Measurements from ENCODE around the gene MST1R.

The MST1R gene

DNA sequence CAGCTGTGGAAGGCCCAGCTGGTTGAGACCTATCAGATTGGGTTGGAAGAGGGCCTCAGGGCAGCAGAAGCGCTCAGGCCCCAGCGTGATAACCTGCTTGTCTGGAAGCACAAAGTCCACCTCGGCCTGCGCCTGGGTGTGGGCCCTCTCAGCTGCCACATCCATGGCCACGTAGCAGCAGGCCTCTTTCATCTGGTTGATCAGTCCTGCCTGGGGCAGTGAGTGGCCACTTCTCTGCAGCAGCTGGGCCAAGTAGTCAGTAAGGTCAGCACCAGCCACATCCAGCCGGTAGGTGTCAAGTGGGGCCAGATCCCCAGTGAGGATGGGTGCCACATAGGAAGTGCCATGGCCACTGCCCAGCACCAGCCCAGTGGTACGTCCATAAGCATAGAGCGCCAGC lies 30.1 kb downstream of the MST1R start:
- no peak for DNase-seq

DNA sequence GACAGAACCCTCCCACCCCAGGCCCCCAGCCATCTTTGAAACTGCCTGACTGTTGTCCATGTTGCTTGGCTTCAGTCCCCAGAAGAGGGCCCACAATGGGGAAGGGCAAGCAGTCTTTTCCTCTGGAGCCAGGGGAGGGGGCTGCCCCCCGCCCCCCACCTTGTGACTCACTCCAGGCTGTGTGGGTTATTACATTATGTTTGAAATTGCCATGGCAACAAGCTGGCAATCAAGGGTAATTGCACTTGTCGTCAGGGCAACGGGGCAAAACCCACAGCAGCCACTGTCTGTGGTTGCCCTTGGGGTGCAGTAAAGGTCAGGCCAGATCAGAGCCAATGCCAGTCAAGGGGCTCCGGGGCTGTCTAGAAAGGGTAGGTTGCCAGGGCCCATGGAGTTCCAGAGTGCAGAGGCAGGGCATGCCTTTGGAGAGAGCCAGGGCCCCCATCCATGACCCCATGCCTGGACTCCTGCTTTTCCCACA lies 30.8 kb downstream of the MST1R start:
- DNase-seq, result no peak

DNA sequence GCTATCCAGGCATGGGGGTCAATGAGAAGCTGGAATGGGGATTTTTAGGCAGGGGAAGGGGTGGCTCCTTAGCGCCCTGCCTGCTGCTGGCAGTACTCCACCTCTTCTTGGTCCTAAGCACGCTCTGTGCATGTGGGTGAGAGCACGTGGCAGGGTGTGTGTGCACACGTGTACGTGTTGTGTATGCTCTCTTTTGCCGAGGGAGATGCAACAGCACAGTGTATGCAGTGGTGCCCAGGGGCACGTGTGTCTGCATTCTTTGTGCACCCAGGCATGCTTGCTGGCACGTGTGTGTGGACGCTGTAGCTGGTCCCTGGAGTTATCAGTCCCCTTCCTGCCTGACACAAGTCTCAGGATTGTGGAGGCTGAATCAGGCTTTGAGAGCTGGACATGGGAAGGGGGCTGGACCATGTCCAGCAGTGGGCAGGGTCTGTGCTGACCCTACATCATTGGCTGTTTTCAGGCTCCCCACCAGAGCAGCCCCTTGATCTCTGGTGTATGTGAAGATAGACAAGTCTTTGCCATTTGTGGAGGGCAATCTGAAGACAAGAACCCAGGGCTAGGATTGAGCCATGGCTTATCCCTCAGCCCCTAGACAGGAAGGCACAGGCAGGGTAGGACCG lies 32.0 kb downstream of the MST1R start:
- DNase-seq, result no peak

DNA sequence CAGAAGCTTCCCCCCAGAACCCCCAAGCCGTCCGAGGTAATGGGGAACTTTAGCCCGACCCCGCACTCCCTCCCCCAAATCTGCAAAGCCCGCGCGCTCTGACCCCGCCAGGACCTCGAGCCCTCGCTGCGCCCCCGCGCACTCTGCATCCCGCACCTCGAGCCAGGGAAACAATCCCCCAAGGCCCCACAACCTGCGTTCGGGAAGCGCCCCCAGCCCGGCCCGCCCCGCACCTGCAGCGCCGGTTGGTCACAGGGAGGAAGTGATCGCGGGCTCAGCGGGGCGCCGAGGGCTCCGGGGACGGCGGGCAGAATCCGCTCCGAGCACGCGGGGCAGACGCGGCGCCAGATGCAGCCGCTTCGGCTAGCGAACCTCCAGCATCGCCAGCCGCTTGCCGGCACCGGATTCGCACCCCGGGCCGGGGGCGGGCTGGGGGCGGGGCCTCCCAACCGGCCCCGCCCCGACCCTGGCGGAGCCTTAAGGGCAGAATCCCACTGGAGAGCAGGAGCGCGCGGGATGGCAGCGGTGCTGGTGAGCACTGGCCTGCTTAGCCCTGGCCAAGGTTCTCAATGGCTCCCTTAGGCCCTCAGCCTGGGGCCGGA lies 34.0 kb downstream of the MST1R start, which contains the start of gene CAMKV:
TSS of gene CAMKV (minus strand) at position 382 of the 602 bp plus-strand sequence. CDS start 7,518 bp downstream, outside the sequence.
- peak in 1 of 4 experiments; percentile 11 for DNase-seq

DNA sequence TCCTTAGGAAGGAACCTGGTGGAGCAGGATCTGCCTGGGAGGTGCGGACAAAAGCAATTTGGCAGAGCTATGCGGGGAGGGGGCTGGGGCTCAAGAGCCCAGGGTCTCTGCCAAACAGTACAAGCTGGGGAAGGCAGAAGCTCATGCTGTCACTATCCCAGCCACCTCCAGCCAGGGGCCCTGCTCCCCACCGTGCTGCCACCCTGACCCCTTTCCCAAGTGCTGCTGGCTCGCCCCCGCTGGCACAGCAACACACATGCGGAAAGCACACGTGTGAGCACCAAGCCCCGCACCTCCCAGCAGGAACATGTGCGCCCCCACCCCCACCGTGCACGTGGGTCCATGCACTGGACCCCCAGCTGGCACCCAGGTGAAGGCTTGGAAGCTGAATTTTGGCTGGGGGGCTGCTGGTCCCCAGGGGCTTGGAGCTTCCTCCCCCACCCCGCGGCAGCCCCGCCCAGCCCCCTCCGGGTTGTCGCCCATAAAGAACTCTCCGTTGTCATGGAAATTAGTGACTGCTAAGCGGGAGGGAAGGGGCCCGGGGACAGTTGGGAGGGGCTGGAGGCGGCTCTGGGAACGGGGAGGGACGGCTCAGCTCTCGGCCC lies 34.7 kb downstream of the MST1R start:
- DNase-seq, result no peak

DNA sequence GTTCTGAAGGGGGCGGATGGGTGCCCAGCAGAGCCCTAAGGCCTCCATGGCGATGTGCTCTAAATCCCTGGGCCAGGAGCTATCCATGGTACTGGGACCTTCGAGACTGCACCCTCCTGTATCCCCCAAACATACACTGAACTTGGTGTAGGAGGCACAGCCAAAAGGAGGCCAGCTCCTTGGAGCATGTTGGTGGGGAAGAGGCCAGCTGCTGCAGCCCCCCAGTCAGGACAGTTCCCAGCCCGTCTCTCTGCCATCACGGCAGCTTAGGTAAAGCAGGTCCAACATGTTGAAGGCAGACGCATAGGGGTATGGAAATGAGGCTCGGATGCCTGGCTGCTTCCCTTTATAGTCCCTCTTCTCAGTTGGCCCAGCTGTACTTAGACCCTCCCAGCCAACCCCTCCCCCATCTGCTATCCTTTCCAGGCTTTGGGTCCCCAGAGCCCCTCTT lies 35.8 kb downstream of the MST1R start:
- DNase-seq, result no peak

DNA sequence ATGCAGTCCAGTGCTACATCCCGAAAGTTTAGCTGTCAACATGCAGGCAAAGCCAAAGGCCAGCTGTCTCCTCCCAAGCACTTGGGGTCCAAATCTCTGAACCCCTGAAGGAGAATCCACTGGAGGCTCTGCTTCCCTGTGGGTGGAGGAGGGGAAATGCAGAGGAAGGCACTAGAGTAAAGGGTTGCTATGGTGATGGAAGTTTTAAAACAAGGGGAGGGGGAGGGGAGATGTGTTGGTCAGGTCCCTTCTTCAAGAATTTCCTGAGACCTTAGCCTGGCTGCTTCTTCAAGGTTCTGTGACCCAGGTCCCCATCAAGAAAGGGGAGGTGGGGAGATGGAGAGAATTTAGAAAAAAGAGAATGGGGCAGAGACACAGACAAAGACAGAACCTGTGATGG lies 36.3 kb downstream of the MST1R start:
- DNase-seq, result no peak

DNA sequence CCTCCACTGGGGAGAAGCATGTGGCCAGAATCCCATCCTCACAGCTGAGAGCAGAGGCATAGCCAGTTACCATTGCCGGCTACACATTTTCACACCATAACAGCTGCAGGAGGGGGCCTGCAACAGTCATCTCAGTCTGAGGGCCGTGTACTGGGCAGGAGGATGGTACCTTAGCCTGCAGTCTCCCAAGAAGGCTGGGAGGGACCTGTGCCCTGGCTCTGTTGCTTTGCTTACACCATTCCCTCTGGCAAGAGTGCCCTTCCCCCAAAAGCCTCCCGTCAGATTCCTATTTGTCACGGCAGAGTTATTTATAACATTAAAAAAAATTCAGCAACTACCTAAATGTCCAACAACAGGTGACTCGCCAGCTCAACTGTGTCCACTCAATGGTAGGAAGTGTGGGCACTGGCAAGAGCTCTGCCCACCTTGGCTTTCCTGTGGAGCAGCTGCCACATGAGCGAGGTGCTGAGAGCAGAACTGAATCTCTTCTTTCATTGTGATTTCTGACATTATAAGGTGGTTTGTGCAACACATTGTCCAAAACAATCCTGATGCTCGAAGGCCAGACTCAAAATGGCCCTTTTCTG lies 38.4 kb downstream of the MST1R start:
- DNase-seq, result no peak

DNA sequence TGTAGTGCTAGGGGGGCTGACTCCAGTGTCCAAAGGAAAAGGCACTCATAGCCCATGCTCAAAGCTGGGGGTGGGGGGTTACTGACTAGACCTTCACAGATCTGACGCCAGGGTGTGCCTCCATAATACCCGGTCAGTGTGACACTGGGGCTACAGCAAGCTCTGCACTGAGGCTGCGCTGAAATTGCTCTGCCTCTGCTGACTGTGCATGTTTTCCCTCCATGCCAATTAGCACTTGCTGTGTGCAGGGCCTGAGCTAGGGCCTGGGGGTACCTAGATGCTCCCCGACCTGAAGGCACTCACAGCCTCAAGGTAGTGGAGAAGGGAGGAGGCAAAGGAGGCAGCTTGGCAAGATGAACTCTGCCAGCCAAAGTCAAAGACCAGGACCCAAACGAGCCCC lies 39.2 kb downstream of the MST1R start:
- no peak for DNase-seq

DNA sequence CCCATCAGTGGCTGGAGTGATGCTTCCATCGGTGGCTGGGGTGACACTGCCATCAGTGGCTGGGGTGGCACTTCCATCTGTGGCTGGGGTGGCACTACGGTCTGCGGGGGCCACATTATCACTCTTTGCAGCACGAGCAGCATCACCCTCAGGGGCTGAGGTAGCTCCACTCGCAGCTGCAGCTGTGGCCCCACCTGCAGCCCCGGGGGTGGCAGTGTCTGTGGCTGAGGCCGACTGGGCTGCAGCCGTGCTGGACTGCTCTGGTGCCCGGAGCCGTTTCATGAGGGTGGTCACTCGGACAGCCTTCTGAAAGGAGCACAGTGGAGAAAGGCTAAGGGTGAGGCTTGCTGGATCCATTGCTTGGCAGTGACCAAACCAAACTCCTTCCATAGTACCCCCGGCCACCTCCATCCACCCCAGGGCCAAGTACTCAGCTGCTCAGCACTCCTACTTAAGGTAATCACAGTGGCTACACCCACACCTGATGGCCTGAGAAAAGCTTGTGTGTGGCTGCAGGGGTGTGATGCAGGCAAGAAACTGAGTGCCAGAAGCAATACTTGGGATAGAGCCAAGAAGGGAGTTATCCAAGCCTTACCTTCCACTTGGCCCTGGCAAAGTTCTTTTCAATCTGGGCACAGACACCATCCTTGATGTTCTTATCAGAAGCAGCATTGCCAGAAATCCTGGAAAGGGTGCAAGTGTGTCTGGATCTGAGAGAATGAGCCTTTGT lies 43.9 kb downstream of the MST1R start:
- DNase-seq, result no peak

DNA sequence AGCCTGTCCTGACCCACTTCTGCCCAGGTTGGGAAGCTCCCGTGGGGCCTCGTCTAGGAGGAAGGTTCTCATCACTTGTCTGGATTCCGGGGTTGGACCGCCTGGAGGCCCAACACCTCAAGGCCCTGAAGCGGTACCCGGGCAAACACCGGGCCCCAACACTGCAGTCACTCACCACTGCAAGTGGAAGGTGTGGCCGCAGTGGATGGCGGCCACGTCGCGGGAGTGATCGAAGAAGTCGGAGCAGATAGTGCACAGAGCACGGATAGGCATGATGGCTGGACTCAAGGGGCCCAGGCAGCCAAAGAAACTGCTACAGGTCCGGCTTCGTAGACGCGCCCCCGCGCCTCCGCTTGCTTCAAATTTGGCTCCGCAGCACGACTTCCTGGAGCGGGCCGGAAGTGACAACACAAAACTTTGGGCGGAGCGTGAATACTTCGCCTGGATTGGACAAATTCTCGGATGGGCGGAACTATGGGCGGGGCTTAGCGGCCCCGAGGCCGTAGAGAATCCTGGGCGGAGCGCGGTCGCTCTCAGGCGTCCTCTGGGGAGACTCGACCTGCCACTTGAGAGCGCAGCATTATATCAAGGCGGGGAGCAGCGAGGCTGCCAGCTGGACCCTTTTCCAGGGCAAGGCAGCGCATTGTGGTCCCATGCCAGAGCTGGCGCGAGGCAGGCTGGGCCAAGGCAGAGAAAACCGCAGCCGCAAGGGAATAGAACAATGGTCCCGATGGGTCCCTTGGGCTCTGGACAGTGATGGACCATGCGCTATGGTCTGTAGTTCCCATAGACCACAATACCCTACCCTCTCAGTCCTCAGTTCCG lies 47.3 kb downstream of the MST1R start, which contains the start of gene TRAIP:
TSS of gene TRAIP (minus strand) at position 384 of the 825 bp plus-strand sequence. CDS start at position 273, 111 bp downstream.
- peak; percentile 83 to 95 (median 84) for DNase-seq

DNA sequence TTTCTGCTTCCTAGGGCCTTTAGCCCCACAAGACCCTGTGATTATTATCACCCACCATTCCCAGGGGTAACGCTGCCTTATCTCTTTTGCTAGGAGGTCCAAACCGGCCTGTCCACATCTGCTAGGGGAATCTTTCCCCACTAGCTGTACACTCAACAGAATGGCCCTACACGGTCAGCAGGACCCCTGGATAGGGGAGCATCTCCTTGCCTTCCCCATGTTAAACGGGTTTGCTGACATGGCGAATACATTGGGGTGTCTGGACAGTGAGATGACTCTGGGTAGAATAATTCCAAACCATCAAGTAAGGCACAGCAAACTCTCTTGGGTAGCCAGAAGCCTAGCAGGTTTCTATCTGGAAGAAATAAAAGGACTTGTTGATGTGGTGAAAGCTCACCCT lies 48.0 kb downstream of the MST1R start:
- DNase-seq, result no peak

DNA sequence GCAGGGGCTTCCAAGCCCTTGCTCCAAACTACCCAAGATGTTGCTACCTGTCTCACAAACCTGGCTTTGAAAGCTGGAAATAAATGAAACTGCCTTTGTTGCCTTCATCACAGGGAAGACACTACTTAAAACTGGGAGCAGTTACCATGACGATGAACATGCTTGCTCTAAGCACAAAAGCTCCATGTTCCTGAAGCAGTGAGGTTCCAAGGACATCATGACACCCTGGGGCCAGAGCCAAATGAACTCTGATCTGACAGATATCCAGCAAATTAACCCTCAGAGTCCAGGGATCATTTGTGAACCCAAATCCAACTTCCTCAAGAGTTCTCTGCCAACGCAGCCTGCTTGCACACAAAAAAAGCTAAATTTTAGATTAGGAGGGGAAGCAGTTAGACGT lies 58.0 kb downstream of the MST1R start:
- no peak for DNase-seq

DNA sequence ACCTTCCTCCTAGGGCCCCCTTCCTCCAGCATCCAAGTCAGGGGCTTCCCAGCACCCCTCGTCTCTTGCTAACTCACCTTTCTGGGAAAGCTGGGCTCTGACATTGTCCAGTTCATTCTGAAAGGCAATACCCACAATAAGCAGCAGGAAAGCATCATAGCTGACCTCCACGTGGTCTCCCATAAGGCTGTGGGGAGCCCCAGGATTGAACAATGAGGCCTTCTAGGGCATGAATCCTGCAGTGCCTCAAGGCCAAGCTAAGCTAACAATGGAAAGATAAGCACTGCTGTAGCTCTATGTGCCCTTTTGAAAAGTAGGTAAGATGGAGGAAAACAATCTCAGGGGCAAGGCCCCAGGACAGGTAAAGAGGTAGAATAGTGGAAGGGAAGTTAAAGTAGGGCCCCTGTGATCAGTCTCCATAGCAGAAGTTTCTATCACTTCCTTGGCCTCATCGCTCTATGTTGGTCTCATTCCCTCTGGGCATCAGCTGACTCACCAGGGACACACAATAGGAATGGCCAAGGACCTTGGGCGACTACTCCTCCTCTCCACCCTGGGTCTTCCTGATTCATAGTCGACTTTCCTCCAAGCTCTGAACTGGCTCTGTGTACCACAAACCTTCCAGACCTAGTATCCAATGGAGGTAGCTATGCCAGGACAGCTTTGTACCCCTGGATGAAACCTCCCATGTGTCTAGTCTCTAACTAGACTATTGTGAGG lies 59.0 kb downstream of the MST1R start:
- no peak for DNase-seq

DNA sequence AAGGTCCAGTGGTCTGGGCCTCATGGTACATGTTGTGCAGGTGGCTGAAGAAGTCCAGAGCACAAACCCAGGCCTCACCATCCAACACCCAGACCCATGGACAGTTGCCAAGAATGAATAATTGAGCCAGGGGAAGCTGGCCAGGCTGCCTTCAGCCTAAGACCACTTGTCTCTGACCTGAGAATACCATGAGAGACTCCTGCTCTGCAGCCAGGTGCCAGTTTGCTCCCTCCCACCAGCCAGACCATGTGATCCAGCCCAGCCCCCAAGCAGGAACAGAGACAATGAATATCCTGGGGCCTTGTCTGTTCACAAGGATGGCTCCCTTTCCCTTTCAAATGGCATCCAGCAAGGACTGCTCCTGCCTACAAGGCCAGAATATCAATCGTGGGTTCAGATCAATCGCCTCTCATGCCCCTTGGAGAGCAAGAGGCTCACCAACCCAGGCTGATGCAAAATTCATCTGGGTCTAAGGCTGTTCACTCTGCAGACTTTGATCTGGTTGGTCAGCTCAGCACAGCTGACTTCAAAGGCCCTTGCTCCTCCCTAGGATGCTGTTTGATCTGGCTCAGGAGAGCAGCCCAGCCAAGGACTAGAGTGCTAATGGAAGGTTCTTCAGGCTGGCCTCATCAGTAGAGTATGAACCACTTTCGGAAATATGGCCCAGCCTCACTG lies 60.7 kb downstream of the MST1R start:
- DNase-seq, result no peak

DNA sequence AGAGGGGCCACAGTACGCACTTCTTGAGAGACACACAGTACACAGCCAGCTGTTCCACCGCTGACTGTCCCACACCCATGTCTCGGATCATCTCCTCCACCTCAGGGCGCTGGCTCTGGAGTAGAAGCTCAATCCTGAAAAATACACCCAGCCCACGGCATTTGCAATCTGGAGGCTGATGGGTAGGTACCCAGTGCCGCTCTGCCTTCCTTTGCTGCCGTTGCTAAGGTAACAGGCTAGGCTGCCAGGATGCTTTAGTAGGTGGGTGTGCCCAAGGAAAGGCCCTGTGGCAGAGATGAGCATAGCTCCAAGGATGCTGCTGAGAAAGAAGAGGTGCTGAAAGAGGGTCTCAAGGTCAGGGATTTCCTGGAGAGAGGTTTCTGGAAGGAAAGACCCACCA lies 61.9 kb downstream of the MST1R start:
- DNase-seq, result no peak

DNA sequence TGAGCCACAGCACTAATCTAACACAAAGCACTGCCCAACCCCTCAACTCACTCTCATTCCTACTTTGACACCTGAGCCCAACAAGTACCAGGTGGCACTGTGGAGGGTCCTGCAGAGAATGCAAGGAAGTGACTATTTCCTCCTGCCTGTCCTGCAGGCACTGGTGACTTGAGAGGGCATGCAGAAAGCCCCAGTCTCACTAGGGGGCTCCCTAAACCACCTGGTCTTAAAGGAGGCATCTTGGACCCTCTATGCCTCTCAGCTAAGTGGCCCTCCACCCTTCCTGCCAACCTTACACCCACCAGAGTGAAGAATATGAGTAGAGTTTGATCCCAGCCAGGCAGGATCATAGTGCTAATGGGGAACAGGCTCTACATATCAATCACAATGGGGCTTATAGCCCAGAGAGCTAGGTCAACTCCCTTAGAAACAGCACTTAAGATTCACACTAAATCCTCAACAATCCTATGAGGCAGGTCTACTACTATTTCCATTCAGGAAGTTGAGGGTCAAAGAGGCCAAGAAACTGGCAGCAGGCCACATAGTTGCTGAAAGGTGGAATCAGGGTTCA lies 62.5 kb downstream of the MST1R start:
- no peak for DNase-seq

DNA sequence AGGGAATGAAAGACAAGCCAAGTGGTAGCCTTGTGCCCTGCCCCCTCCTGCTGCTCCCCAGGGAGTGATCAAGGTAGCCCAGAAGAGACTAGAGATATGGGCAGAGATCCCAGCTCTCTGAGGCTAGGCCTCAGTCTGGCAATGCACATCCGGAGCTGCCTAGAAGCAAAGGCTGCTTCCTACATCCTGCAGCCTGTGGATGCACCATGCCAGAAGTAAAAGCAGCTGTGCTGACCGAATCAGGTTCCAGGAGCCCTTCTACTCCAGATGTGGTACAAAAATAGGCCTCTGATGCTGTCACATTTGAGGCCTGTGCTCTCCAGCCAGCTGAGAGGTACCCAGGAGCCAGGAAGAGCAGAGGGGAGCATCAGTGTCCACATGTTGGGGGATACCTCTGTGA lies 63.3 kb downstream of the MST1R start:
- no peak for DNase-seq

DNA sequence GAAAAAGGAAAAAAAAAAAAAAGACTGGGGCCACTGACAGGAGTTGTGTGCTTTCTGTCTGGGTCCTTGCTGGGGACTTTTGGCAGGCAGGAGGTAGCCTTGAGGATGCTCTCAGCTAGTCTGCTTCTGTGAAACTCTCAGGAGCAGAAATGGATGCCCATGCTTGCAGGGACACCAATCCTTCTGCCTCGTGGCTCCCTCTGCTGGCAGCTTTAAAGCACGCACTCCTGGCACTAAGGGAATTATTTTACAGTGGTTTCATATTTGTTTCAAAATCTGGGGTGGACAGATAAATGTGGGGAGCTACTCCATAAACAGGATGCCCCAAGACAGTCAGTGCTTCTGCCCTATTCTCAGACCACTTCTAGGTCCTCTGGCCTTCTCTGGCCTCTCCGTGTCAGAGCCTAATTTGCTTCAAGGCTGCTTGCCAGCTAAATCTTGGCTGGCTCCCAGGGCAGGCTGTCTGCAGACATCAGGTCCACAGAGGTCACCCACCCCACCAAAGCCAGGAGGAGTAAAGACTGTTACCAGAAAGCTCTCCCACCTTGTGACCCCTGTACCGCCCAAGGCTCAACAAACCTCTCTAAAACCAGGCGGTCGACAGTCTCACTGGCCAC lies 64.4 kb downstream of the MST1R start:
- peak; percentile 46 to 65 (median 62) for DNase-seq

All from activated CD4-positive, CD25-positive, alpha-beta regulatory T cell (primary cell).